WI38 (cell line): ENCODE data around the gene BDKRB2.
A peak's percentile ranks its signal among the peaks of the same experiment; 100 is the strongest.

Experiments
- H3K4me3 ChIP-seq: 2 replicates; pipeline ENCODE4 v1.5.1; 2011; ENCODE audit warnings: low read depth, mild to moderate bottlenecking, control low read depth, low read length
- CTCF ChIP-seq: IDR thresholded peaks from 2 replicates; pipeline ENCODE4 v1.5.1; 2012; ENCODE audit warnings: low read depth, mild to moderate bottlenecking, control low read depth, low read length

Gene BDKRB2

DNA sequence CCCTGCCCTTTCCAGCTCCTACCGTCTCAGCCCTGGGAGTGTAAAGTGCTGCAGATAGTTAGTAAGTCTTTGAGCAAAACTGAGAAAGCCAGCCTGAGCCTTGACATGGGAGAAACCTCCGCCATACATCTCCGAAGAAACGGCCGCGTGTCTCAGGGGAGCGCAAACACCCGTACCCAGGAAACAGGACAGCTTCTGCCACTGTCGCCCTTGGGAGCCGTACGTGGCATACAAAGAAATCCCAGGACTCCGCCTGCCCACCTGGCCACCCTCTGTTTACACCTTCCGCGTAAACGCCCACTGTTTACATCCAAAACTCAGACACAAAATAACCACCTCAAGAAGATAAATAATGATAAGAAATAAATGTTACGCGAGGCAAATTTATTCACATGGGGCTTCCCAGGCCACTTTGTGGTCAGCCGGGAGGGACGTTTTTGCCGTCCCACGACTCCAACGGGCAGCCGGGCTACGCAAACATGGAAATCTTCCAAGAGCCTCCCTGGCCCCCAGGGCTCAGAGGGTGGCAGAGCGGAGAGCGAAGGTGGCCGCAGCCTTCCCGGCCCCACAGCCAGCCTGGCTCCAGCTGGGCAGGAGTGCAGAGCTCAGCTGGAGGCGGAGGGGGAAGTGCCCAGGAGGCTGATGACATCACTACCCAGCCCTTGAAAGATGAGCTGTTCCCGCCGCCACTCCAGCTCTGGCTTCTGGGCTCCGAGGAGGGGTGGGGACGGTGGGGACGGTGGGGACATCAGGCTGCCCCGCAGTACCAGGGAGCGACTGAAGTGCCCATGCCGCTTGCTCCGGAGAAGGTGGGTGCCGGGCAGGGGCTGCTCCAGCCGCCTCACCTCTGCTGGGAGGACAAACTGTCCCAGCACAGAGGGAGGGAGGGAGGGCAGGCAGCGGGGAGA lies at the start of gene BDKRB2:
Gene BDKRB2 (plus strand): TSS at position 689 of the 908 bp plus-strand sequence. CDS start 32,269 bp downstream, outside the sequence.
- no peak for TF ChIP-seq CTCF

DNA sequence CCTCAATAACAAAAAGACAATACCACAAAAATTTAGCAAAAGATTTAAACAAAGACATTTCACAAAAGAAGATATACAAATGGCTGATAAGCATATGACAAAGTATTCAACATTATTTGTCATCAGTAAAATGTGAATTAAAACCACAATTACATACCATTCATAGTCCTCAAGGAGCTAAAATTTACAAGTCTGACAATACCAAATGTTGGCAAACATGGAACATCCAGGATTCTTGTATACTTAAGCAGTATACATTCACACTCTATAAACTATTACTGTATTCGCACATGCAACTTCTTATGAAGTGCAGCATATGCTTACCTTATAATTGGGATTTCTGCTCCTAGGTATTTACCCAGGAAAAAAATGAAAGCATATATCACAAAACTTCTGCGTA lies 49.7 kb upstream of the BDKRB2 start:
- TF ChIP-seq CTCF: no peak
- H3K4me3 ChIP-seq: no peak overlapping the region

More for the DNA sequence above, at the start of gene BDKRB2:
- H3K4me3 ChIP-seq: peak within 1 kb of the TSS; percentile 95

- H3K4me3 ChIP-seq: no peak overlapping the region
- no peak for TF ChIP-seq CTCF
Observed at GRCh38 chr14:96156804-96157760, 47.6 kb upstream of the BDKRB2 start.

DNA sequence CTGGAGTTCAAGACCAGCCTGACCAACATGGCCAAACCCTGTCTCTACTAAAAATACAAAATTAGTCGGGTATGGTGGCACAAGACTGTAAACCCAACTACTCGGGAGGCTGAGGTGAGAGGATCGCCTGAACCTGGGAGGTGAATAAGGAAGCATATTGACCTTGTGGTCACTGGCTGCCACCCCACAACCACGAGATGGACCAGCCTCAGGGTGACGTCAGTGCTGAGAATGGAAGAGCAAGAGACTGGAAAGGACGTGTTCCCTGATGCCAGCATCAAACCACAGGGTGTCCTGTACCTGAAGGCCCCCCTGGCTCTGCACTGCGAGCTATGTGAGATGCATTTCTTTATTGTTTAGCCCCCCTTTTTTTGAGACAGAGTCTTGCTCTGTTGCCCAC lies 45.9 kb upstream of the BDKRB2 start:
- no peak overlapping the region for H3K4me3 ChIP-seq
- no peak for TF ChIP-seq CTCF

DNA sequence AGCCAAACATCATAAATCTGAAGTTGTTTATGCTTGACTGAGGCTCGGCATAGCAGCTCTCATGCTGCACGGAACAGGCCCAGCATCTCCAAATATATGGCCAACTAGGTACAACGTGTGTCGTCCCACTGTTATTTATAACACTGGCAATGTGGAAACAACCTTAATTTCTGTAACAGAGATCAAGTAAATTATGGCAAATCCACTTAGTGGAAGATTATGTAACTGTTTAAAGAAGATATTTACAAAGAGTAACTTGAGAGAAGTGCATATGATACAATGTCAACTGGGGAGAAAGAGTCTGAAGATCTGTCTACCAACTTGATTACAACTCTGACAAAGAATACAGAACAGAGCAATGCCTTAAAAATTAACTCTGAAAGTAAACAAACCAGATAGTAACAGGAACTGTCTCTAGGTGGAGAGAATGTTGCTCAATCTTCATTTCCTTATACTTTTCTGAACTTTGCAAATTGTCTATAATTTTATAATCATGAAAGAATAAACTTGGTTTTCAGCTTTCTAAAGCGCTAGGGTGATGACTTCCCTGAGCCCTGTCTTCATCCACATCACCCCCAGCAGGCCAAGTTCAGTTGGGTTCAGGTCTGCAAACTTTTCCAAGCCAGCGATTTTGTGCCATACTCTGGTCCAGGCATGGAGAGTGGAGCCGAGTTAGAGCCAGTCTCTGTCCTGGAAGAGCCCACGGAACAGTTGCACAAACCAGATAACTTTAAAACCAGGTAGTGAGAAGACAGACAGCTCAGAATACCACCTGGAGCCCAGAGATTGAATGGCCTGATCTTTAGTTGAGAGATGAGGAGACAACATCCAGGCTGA lies 44.3 kb upstream of the BDKRB2 start:
- TF ChIP-seq CTCF: no peak
- H3K4me3 ChIP-seq: no peak overlapping the region

GRCh38 chr14:96160913-96161310 lies 43.7 kb upstream of the BDKRB2 start:
- no peak for TF ChIP-seq CTCF
- H3K4me3 ChIP-seq: no peak overlapping the region
